B cell (primary cell): ENCODE results near the gene TMEM17. TPM values are rescaled to one million over a fixed set of nuclear protein-coding genes. Genes with fewer than 3 reads are reported as not detected.

Experiments
- ATAC-seq: fragments of 200-7000 bp; cut with Tn5 transposase; one replicate; pipeline ENCODE4 v1.10.0; 2021; ENCODE audit warnings: low read depth, mild to moderate bottlenecking, moderate number of reproducible peaks, moderate library complexity
- CTCF ChIA-PET: fragments of 350-600 bp; sonication (Branson Sonifier 250); formaldehyde crosslinking; loops from one replicate; lab custom pipeline; 2021; ENCODE audit warnings: antibody characterized with exemption, inconsistent platforms; lab: Charles Lee
- POLR2A ChIA-PET: fragments of 350-600 bp; sonication (Branson Sonifier 250); formaldehyde crosslinking; loops from one replicate; lab custom pipeline; 2021; ENCODE audit warnings: antibody characterized with exemption; lab: Charles Lee
- DNase-seq: peaks from one replicate; pipeline ENCODE4 v3.0.0; 2013
- H2AFZ ChIP-seq: 2 replicates; pipeline ENCODE4 v1.6.1; 2012; ENCODE audit warnings: mild to moderate bottlenecking, low read depth, low read length; ENCODE audit not compliant: insufficient read depth, poor library complexity, severe bottlenecking
- H3K27ac ChIP-seq, 2 donors: 1 replicate in 1 of 2; 2 replicates in 1 of 2; pipeline ENCODE4 v1.5.1; 2012 to 2013; ENCODE audit warnings: low read length in 2 of 2, mild to moderate bottlenecking in 2 of 2, moderate library complexity in 1 of 2
- H3K27me3 ChIP-seq, 4 experiments: fragments of 200-600 bp in 1 of 4; sonication (generic) in 1 of 4; replicated peaks in 1 of 4; 1 replicate in 2 of 4; 2 replicates in 2 of 4; pipeline versions ENCODE4 v1.6.1 to v1.7.0; 2013 to 2016; ENCODE audit warnings: low read length in 3 of 4, mild to moderate bottlenecking in 2 of 4, mixed read lengths in 1 of 4, moderate library complexity in 1 of 4; ENCODE audit not compliant: insufficient read depth in 4 of 4, control insufficient read depth in 3 of 4; ENCODE audit errors: control extremely low read depth in 1 of 4
- H3K36me3 ChIP-seq, 2 experiments: replicated peaks in 1 of 2; 1 replicate in 1 of 2; 2 replicates in 1 of 2; pipeline versions ENCODE4 v1.6.1 to v1.7.1; 2013; ENCODE audit warnings: low read length in 1 of 2; ENCODE audit not compliant: insufficient read depth in 2 of 2, control insufficient read depth in 1 of 2; ENCODE audit errors: control extremely low read depth in 1 of 2, extremely low read depth in 1 of 2
- H3K4me1 ChIP-seq, 2 donors: fragments of 200-600 bp in 1 of 2; sonication (generic) in 1 of 2; 1 replicate in 1 of 2; 2 replicates in 1 of 2; pipeline versions ENCODE4 v1.5.1 to v1.6.1; 2013 to 2017; ENCODE audit warnings: low read length in 2 of 2; ENCODE audit not compliant: control insufficient read depth in 2 of 2, insufficient read depth in 2 of 2
- H3K4me2 ChIP-seq: replicated peaks from 2 replicates; pipeline ENCODE3; 2012; ENCODE audit warnings: mild to moderate bottlenecking, low read depth, low read length; ENCODE audit not compliant: poor library complexity, severe bottlenecking
- H3K4me3 ChIP-seq, 5 experiments: fragments of 200-600 bp in 1 of 5; sonication (generic) in 1 of 5; 1 replicate in 3 of 5; 2 replicates in 2 of 5; pipeline versions ENCODE4 v1.5.1 to v1.7.0; 2011 to 2016; ENCODE audit warnings: low read length in 4 of 5, mild to moderate bottlenecking in 4 of 5, low read depth in 2 of 5, control low read depth in 1 of 5, moderate library complexity in 1 of 5; ENCODE audit not compliant: insufficient read depth in 1 of 5; ENCODE audit errors: control extremely low read depth in 1 of 5, extremely low read depth in 1 of 5
- H3K79me2 ChIP-seq: fragments of 200-600 bp; sonication (generic); one replicate; pipeline ENCODE4 v1.6.0; 2016; ENCODE audit warnings: low read length; ENCODE audit not compliant: control insufficient read depth, insufficient read depth
- H3K9ac ChIP-seq: fragments of 200-600 bp; sonication (generic); 2 replicates; pipeline ENCODE4 v1.6.1; 2017; ENCODE audit warnings: mild to moderate bottlenecking, low read length, moderate library complexity
- H3K9me3 ChIP-seq, 3 donors: one replicate each; pipeline versions ENCODE4 v1.6.1 to v1.7.1; 2013; ENCODE audit warnings: low read length in 2 of 3; ENCODE audit not compliant: control insufficient read depth in 2 of 3, insufficient read depth in 1 of 3; ENCODE audit errors: control extremely low read depth in 1 of 3
- H4K20me1 ChIP-seq: 2 replicates; pipeline ENCODE4 v1.6.0; 2012; ENCODE audit warnings: mild to moderate bottlenecking, low read length; ENCODE audit not compliant: insufficient read depth, control insufficient read depth, poor library complexity, severe bottlenecking
- H3K27ac Mint-ChIP-seq: one replicate; pipeline ENCODE4 v1.8.0; 2021; ENCODE audit warnings: mixed read lengths
- H3K27me3 Mint-ChIP-seq: one replicate; pipeline ENCODE4 v1.8.0; 2021; ENCODE audit warnings: mixed read lengths
- H3K4me1 Mint-ChIP-seq: one replicate; pipeline ENCODE4 v1.8.0; 2021; ENCODE audit warnings: mixed read lengths
- H3K4me3 Mint-ChIP-seq: one replicate; pipeline ENCODE4 v1.8.0; 2021; ENCODE audit warnings: mixed read lengths
- H3K9me3 Mint-ChIP-seq: one replicate; pipeline ENCODE4 v1.8.0; 2022; ENCODE audit warnings: mixed read lengths; ENCODE audit not compliant: insufficient read depth
- CTCF ChIP-seq: fragments of 200-600 bp; IDR thresholded peaks from one replicate; pipeline ENCODE4 v1.8.0; 2022; ENCODE audit warnings: antibody characterized with exemption, mild to moderate bottlenecking
- EZH2 ChIP-seq: IDR thresholded peaks from 2 replicates; pipeline ENCODE4 v1.6.1; 2012; ENCODE audit warnings: borderline replicate concordance, low read depth, mild to moderate bottlenecking, moderate library complexity, low read length; ENCODE audit not compliant: insufficient read depth, poor library complexity, severe bottlenecking
- WGBS: methylation state at CpG from one replicate; pipeline ENCODE4 v1.1.5; 2013; ENCODE audit warnings: missing lambda C conversion rate; ENCODE audit not compliant: insufficient coverage; 5-methylcytosine and 5-hydroxymethylcytosine counted together
- intact Hi-C: fragments of 100-400 bp; cut with micrococcal nuclease; formaldehyde crosslinking; loops from one replicate; pipeline ENCODE4 v1.10.0; 2022
- polyA plus RNA-seq: library from polyadenylated mRNA; depleted of rRNA; stranded (reverse); fragments of >200 nt; gene quantifications from 2 replicates; pipeline ENCODE4 v1.2.3, GENCODE V29; 2012
- total RNA-seq, 2 donors: library from RNA; stranded (reverse); fragments of 120-200 nt in 1 of 2; gene quantifications; 1 replicate in 1 of 2; 2 replicates in 1 of 2; pipeline versions ENCODE4 v1.2.3 to v1.2.4, GENCODE V29; 2013 to 2022

Gene TMEM17
- total and polyA plus RNA-seq, 2 donors (not counting 1 experiment from before 2014, with no cell fraction given), result not detected

DNA sequence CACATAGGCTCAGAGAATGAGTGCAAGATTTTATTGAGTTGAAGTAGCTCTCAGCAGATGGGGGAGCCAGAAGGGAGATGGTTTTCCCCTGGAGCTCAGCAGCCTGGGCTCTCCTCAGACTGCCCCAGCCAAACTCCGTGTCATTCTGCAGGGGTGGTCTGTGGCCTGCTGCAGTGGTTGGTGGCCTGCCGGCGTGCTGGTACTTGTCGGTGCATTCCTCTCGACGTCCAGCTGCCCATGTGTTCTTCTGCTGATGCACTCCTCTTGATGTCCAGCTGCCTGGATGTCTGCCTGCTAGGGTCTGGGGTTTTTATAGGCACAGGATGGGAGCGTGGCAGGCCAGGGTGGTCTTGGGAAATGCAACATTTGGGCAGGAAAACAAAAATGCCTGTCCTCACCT lies 25.6 kb upstream of the TMEM17 start:
- Mint-ChIP-seq H3K27ac (no peak overlapping the region), H3K27me3 (peaks cover 33% of the 10 kb centered on the region), H3K4me3 (no peak overlapping the region), H3K9me3 (peaks cover 9% of the 10 kb centered on the region), H3K4me1 (no peaks in the 10 kb centered on the region)
- H2AFZ ChIP-seq, result no peak overlapping the region
- POLR2A ChIA-PET, result no interaction called here
- no peaks in the 10 kb centered on the region for H3K36me3 ChIP-seq
- TF ChIP-seq CTCF, result no peak
- no peak for TF ChIP-seq EZH2
- intact Hi-C loops, result no loop called here
- H3K9me3 ChIP-seq, result peaks cover 0 to 22% (median 2%) of the 10 kb centered on the region in 3 donors
- ATAC-seq (no peak), DNase-seq (no peak)
- CTCF ChIA-PET, result no interaction called here
- no peaks in the 10 kb centered on the region for H3K4me1 ChIP-seq
- H3K4me2 ChIP-seq, result no peak overlapping the region
- H3K79me2 ChIP-seq, result no peaks in the 10 kb centered on the region
- H4K20me1 ChIP-seq, result no peaks in the 10 kb centered on the region
- no peak overlapping the region for H3K27ac ChIP-seq
- no peak overlapping the region for H3K9ac ChIP-seq
- 92% methylated on average over 7 of the region's 7 CpGs for WGBS
- peaks cover 0 to 6% (median 0%) of the 10 kb centered on the region in 4 experiments for H3K27me3 ChIP-seq
- no peak overlapping the region for H3K4me3 ChIP-seq

DNA sequence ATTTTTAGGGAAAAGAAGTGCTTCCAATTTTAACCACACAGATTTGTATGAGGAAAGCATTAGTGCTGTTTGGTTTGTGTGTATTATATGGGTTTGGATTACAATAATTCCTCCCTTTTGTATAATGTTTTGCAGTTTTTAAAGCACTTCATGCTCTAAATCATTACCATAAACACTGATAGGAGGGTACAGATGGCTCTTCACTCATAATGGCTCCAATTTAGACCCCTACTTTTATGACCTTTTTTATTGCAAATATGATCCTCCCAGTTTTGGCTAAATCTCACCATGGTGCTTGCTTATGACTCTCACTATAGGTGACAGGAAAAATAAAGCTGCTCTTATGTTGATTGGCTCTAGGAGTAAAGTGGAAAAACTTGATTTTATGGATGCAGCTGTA lies 23.8 kb upstream of the TMEM17 start:
- H3K9ac ChIP-seq, result no peak overlapping the region
- no peak overlapping the region for H3K4me3 Mint-ChIP-seq
- intact Hi-C loops, result no loop called here

More for the DNA sequence above, 23.8 kb upstream of the TMEM17 start:
- Histone ChIP-seq H3K4me3 (no peak overlapping the region), H3K79me2 (no peaks in the 10 kb centered on the region), H3K4me1 (no peaks in the 10 kb centered on the region), H3K4me2 (no peak overlapping the region), H3K9me3 (peaks cover 0 to 12% (median 0%) of the 10 kb centered on the region in 3 donors), H3K27me3 (peaks cover 0 to 6% (median 3%) of the 10 kb centered on the region in 4 experiments), H3K36me3 (no peaks in the 10 kb centered on the region), H3K27ac (no peak overlapping the region), H4K20me1 (no peaks in the 10 kb centered on the region), H2AFZ (no peak overlapping the region)
- ChIA-PET CTCF (no interaction called here), POLR2A (no interaction called here)
- H3K4me1 Mint-ChIP-seq, result no peaks in the 10 kb centered on the region
- DNase-seq (no peak), ATAC-seq (no peak)
- H3K9me3 Mint-ChIP-seq, result peaks cover 5% of the 10 kb centered on the region
- TF ChIP-seq EZH2 (no peak), CTCF (no peak)
- H3K27me3 Mint-ChIP-seq, result peaks cover 27% of the 10 kb centered on the region
- no peak overlapping the region for H3K27ac Mint-ChIP-seq
